K562 (cell line): ENCODE data around the gene KAT7. TPM values are rescaled to one million over a fixed set of nuclear protein-coding genes. Genes with fewer than 3 reads are reported as not detected.
A peak's percentile ranks its signal among the peaks of the same experiment; 100 is the strongest.

Experiments
- BACH1 ChIP-seq: fragments of 200-800 bp; sonication (Bioruptor generic); IDR thresholded peaks from 2 replicates; pipeline ENCODE4 v1.6.1; 2016; ENCODE audit warnings: missing genetic modification characterization, missing compliant biosample characterization
- BHLHE40 ChIP-seq: IDR thresholded peaks from 2 replicates; pipeline ENCODE4 v1.6.1; 2011; ENCODE audit warnings: low read length, improper control_type of control experiment
- CBFA2T2 ChIP-seq: fragments of 450-650 bp; conservative IDR thresholded peaks from 2 replicates; pipeline ENCODE4 v1.6.1; 2017; ENCODE audit warnings: mild to moderate bottlenecking
- ELF4 ChIP-seq: fragments of 450-650 bp; formaldehyde crosslinking; IDR thresholded peaks from 2 replicates; pipeline ENCODE4 v1.4.0; 2022; ENCODE audit warnings: missing genetic modification characterization
- KAT8 ChIP-seq: fragments of 450-650 bp; IDR thresholded peaks from 2 replicates; pipeline ENCODE4 v1.6.1; 2016; ENCODE audit warnings: low read depth, mild to moderate bottlenecking
- MAZ ChIP-seq, 2 experiments: fragments of 450-650 bp in 1 of 2; sonication (generic) in 1 of 2; formaldehyde crosslinking; IDR thresholded peaks in 1 of 2; conservative IDR thresholded peaks in 1 of 2; 2 replicates each; pipeline versions ENCODE4 v1.4.0 to v1.5.0; 2020; ENCODE audit warnings: mild to moderate bottlenecking in 1 of 2, missing genetic modification reagents in 1 of 2
- POLR2H ChIP-seq: IDR thresholded peaks from 2 replicates; pipeline ENCODE4 v1.6.1; 2016; ENCODE audit warnings: missing genetic modification characterization, low read depth, mild to moderate bottlenecking, control low read depth, missing compliant biosample characterization, moderate library complexity
- SMARCA4 ChIP-seq: fragments of 450-650 bp; IDR thresholded peaks from 2 replicates; pipeline ENCODE4 v1.6.1; 2016
- SMARCE1 ChIP-seq: fragments of 450-650 bp; IDR thresholded peaks from 2 replicates; pipeline ENCODE4 v1.7.1; 2016; ENCODE audit warnings: mild to moderate bottlenecking
- TCF3 ChIP-seq: sonication (generic); formaldehyde crosslinking; IDR thresholded peaks from 2 replicates; pipeline ENCODE4 v1.4.0; 2020; ENCODE audit warnings: mild to moderate bottlenecking, missing genetic modification reagents
- ZNF444 ChIP-seq: fragments of 250-450 bp; sonication (Bioruptor Pico); IDR thresholded peaks from 2 replicates; pipeline ENCODE4 v1.4.0; 2020; ENCODE audit warnings: mild to moderate bottlenecking, moderate library complexity
- ZNF778 ChIP-seq: fragments of 450-650 bp; formaldehyde crosslinking; IDR thresholded peaks from 2 replicates; pipeline ENCODE4 v1.4.0; 2020; ENCODE audit warnings: mild to moderate bottlenecking, moderate library complexity
- polyA plus RNA-seq, 8 experiments: library from polyadenylated mRNA; depleted of rRNA in 4 of 8; stranded (reverse) in 5 of 8; unstranded in 3 of 8; fragments of >200 nt; fragmentation: Nextera tagmentation in 2 of 8; fragmentation: Illumina TruSeq in 1 of 8; extraction: Ambion mirVana in 2 of 8; extraction: Trizol in 1 of 8; gene quantifications; 2 replicates each; pipeline versions ENCODE4 v1.2.1 to v1.2.3, GENCODE V29; 2011 to 2014; ENCODE audit warnings: inconsistent platforms in 1 of 8, missing spikeins in 1 of 8
- total RNA-seq, 7 experiments: library from RNA; depleted of rRNA in 6 of 7; stranded (reverse); fragments of >200 nt in 6 of 7; fragmentation: Illumina TruSeq in 2 of 7; extraction: Trizol in 2 of 7; gene quantifications; 2 replicates each; pipeline versions ENCODE4 v1.2.1 to v1.2.3, GENCODE V29; 2011 to 2021; ENCODE audit warnings: low replicate concordance in 1 of 7
- TF ChIP-seq, protein P1 (sequence below), 3 experiments: fragments of 200-800 bp in 1 of 3; fragments of 250-450 bp in 1 of 3; fragments of 450-650 bp in 1 of 3; sonication (Bioruptor Pico) in 1 of 3; sonication (Bioruptor generic) in 1 of 3; formaldehyde crosslinking in 1 of 3; IDR thresholded peaks; 2 replicates each; pipeline versions ENCODE4 v1.6.1 to v1.8.0; 2016 to 2022; ENCODE audit warnings: mild to moderate bottlenecking in 2 of 3, missing genetic modification characterization in 2 of 3, missing compliant biosample characterization in 1 of 3, moderate library complexity in 1 of 3
- TF ChIP-seq, protein P2 (sequence below): sonication (generic); formaldehyde crosslinking; IDR thresholded peaks from 2 replicates; pipeline ENCODE4 v1.8.1; 2022; ENCODE audit warnings: missing genetic modification reagents
- TF ChIP-seq, protein P3 (sequence below): fragments of 250-450 bp; sonication (Bioruptor Pico); IDR thresholded peaks from 2 replicates; pipeline ENCODE4 v1.5.0; 2022; ENCODE audit warnings: mild to moderate bottlenecking
- TF ChIP-seq, protein P4 (sequence below): fragments of 450-650 bp; formaldehyde crosslinking; IDR thresholded peaks from 2 replicates; pipeline ENCODE4 v1.4.0; 2022; ENCODE audit warnings: missing genetic modification characterization

Gene KAT7
- total and polyA plus RNA-seq, 9 of the 15 experiments (the other 6 are each of a cell fraction or from before 2014, with no cell fraction given): 10.8 to 57.3 (median 34.8) TPM

GRCh38 chr17:49878931-49879904, 90.7 kb downstream of the KAT7 start (continued):
- TF ChIP-seq, protein P1, sequence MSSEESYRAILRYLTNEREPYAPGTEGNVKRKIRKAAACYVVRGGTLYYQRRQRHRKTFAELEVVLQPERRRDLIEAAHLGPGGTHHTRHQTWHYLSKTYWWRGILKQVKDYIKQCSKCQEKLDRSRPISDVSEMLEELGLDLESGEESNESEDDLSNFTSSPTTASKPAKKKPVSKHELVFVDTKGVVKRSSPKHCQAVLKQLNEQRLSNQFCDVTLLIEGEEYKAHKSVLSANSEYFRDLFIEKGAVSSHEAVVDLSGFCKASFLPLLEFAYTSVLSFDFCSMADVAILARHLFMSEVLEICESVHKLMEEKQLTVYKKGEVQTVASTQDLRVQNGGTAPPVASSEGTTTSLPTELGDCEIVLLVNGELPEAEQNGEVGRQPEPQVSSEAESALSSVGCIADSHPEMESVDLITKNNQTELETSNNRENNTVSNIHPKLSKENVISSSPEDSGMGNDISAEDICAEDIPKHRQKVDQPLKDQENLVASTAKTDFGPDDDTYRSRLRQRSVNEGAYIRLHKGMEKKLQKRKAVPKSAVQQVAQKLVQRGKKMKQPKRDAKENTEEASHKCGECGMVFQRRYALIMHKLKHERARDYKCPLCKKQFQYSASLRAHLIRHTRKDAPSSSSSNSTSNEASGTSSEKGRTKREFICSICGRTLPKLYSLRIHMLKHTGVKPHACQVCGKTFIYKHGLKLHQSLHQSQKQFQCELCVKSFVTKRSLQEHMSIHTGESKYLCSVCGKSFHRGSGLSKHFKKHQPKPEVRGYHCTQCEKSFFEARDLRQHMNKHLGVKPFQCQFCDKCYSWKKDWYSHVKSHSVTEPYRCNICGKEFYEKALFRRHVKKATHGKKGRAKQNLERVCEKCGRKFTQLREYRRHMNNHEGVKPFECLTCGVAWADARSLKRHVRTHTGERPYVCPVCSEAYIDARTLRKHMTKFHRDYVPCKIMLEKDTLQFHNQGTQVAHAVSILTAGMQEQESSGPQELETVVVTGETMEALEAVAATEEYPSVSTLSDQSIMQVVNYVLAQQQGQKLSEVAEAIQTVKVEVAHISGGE (CRISPR knock-in tag; IDR thresholded peaks at IDR 0.05): no peak
- TF ChIP-seq CBFA2T2: peak; percentile 70
- TF ChIP-seq, protein P2, sequence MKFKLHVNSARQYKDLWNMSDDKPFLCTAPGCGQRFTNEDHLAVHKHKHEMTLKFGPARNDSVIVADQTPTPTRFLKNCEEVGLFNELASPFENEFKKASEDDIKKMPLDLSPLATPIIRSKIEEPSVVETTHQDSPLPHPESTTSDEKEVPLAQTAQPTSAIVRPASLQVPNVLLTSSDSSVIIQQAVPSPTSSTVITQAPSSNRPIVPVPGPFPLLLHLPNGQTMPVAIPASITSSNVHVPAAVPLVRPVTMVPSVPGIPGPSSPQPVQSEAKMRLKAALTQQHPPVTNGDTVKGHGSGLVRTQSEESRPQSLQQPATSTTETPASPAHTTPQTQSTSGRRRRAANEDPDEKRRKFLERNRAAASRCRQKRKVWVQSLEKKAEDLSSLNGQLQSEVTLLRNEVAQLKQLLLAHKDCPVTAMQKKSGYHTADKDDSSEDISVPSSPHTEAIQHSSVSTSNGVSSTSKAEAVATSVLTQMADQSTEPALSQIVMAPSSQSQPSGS: no peak
- peak; percentile 73; the same call in 1 of the 2 replicates for TF ChIP-seq SMARCE1
- peak; percentile 65 for TF ChIP-seq BHLHE40
- no peak for TF ChIP-seq BACH1 (tag)
- no peak for TF ChIP-seq POLR2H (tag)
- TF ChIP-seq SMARCA4: peak; percentile 77
- no peak for TF ChIP-seq ELF4 (CRISPR knock-in tag)
- TF ChIP-seq, protein P3, sequence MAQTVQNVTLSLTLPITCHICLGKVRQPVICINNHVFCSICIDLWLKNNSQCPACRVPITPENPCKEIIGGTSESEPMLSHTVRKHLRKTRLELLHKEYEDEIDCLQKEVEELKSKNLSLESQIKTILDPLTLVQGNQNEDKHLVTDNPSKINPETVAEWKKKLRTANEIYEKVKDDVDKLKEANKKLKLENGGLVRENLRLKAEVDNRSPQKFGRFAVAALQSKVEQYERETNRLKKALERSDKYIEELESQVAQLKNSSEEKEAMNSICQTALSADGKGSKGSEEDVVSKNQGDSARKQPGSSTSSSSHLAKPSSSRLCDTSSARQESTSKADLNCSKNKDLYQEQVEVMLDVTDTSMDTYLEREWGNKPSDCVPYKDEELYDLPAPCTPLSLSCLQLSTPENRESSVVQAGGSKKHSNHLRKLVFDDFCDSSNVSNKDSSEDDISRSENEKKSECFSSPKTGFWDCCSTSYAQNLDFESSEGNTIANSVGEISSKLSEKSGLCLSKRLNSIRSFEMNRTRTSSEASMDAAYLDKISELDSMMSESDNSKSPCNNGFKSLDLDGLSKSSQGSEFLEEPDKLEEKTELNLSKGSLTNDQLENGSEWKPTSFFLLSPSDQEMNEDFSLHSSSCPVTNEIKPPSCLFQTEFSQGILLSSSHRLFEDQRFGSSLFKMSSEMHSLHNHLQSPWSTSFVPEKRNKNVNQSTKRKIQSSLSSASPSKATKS: no peak
- peak in 1 of 2 experiments; percentile 61; a peak in 2 of 4 replicates for TF ChIP-seq MAZ (CRISPR knock-in tag; conservative IDR thresholded peaks at IDR 0.05 in 1 of 2, IDR thresholded peaks at IDR 0.05 in 1 of 2)
- peak; percentile 94 for TF ChIP-seq ZNF444 (CRISPR knock-in tag)
- TF ChIP-seq, protein P4, sequence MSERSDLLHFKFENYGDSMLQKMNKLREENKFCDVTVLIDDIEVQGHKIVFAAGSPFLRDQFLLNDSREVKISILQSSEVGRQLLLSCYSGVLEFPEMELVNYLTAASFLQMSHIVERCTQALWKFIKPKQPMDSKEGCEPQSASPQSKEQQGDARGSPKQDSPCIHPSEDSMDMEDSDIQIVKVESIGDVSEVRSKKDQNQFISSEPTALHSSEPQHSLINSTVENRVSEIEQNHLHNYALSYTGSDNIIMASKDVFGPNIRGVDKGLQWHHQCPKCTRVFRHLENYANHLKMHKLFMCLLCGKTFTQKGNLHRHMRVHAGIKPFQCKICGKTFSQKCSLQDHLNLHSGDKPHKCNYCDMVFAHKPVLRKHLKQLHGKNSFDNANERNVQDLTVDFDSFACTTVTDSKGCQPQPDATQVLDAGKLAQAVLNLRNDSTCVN: no peak
- no peak for TF ChIP-seq KAT8
- no peak for TF ChIP-seq ZNF778 (CRISPR knock-in tag)
- peak; percentile 73 for TF ChIP-seq TCF3
